IMR-90 (cell line): ENCODE results near the gene DNMT3A.

Experiments
- BHLHE40 ChIP-seq: fragments of 150-350 bp; IDR thresholded peaks from 2 replicates; pipeline ENCODE4 v1.6.1; 2016; ENCODE audit warnings: mild to moderate bottlenecking, low read depth, low read length
- CEBPB ChIP-seq: IDR thresholded peaks from 2 replicates; pipeline ENCODE4 v1.6.1; 2012; ENCODE audit warnings: low read depth, low read length, improper control_type of control experiment
- CTCF ChIP-seq: conservative IDR thresholded peaks from 2 replicates; pipeline ENCODE4 v1.5.1; 2012; ENCODE audit warnings: mild to moderate bottlenecking, low read depth, low read length, improper control_type of control experiment
- MAZ ChIP-seq: IDR thresholded peaks from 2 replicates; pipeline ENCODE4 v1.6.1; 2012; ENCODE audit warnings: low read depth, mild to moderate bottlenecking, low read length, improper control_type of control experiment, moderate library complexity, borderline replicate concordance
- POLR2A ChIP-seq: IDR thresholded peaks from 2 replicates; pipeline ENCODE4 v1.6.1; 2012; ENCODE audit warnings: mild to moderate bottlenecking, low read depth, low read length
- RAD21 ChIP-seq: IDR thresholded peaks from 2 replicates; pipeline ENCODE4 v1.6.1; 2012; ENCODE audit warnings: low read length, improper control_type of control experiment
- RCOR1 ChIP-seq: IDR thresholded peaks from 2 replicates; pipeline ENCODE4 v1.6.1; 2012; ENCODE audit warnings: mild to moderate bottlenecking, low read length, improper control_type of control experiment; ENCODE audit not compliant: insufficient replicate concordance
- RFX5 ChIP-seq: IDR thresholded peaks from 2 replicates; pipeline ENCODE4 v1.8.0; 2012; ENCODE audit warnings: low read depth, mild to moderate bottlenecking, low read length, moderate library complexity
- SMC3 ChIP-seq: fragments of 150-350 bp; IDR thresholded peaks from 2 replicates; pipeline ENCODE4 v1.6.1; 2016; ENCODE audit warnings: low read depth, mild to moderate bottlenecking, antibody characterized with exemption, low read length, moderate library complexity
- USF2 ChIP-seq: fragments of 150-350 bp; IDR thresholded peaks from 2 replicates; pipeline ENCODE4 v1.6.1; 2017; ENCODE audit warnings: mild to moderate bottlenecking, antibody characterized with exemption, low read length, low read depth

- TF ChIP-seq CTCF (no peak), RFX5 (no peak), BHLHE40 (no peak), MAZ (no peak), RAD21 (no peak), USF2 (no peak), POLR2A (no peak), CEBPB (no peak), RCOR1 (no peak), SMC3 (no peak)
Measured at GRCh38 chr2:25240636-25241035, 101.1 kb downstream of the DNMT3A start.
